NB4 (cell line): ENCODE data around the gene B3GNT7.

ENCODE experiments used
- DNase-seq: peaks from one replicate; pipeline ENCODE4 v3.0.0; 2010; ENCODE audit warnings: low read depth
- H3K4me3 ChIP-seq: one replicate; pipeline ENCODE4 v1.5.1; 2011; ENCODE audit warnings: mild to moderate bottlenecking, low read depth, low read length, moderate library complexity
- MYC ChIP-seq: IDR thresholded peaks from 2 replicates; pipeline ENCODE4 v1.6.1; 2011; ENCODE audit warnings: low read depth, low read length
- POLR2A ChIP-seq: IDR thresholded peaks from 2 replicates; pipeline ENCODE4 v1.6.1; 2011; ENCODE audit warnings: mild to moderate bottlenecking; ENCODE audit not compliant: insufficient read length; ENCODE audit errors: extremely low read depth
- TF ChIP-seq, protein P1 (sequence below): IDR thresholded peaks from one replicate; pipeline ENCODE4 v1.5.1; 2012; ENCODE audit warnings: low read depth, low read length
- TF ChIP-seq, protein P2 (sequence below): IDR thresholded peaks from 2 replicates; pipeline ENCODE4 v1.6.1; 2011; ENCODE audit warnings: low read depth, low read length

Gene B3GNT7

DNA sequence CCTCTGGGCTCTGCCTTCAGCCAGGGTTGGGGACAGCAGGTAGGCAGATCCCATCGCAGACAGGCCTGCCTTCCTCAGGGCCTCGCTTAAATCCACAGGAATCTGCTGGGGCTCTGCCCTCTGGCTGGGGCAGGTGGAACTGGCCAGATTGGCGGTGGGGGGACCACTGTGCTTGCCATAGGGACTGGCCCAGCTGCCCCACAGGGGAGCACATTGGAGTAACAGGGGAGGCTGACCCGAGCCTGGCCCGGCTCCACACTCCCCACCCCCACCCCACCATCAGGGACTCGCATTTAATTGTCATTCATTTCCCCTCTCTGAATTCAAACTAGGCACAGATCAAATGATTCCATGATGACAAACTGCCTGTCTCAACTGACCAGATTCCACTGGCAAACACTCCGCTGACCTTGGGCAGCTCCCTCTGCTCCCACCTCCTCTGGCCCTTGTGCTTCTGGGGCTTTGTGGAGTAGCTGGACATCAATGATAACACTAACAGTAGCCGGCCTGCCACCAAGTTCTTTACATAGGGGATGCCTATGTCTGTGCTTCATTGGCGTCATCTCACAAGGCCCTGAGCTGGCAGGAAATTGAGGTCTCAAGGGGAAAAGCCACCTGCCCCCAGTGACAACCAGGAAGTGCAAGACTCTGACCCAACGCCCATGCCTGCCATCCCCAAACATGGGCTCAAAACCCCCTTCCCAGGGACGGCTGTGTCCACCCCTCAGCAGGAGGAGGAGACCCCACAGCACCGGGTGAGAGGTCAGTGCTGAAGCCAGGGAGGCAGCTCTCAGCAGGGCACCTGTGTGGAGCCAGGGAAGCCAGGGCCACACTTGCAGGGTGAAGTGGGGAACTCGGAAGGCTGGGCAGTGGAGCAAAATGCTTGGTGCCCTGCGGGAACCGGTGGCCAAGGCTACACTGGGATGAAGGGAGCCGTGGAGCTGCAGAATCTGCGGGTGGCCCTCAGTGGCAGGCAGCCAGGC, 2.1 kb upstream of the B3GNT7 start:
- peak; percentile 85 for DNase-seq
- H3K4me3 ChIP-seq, result no peak overlapping the region
- TF ChIP-seq, protein P1, sequence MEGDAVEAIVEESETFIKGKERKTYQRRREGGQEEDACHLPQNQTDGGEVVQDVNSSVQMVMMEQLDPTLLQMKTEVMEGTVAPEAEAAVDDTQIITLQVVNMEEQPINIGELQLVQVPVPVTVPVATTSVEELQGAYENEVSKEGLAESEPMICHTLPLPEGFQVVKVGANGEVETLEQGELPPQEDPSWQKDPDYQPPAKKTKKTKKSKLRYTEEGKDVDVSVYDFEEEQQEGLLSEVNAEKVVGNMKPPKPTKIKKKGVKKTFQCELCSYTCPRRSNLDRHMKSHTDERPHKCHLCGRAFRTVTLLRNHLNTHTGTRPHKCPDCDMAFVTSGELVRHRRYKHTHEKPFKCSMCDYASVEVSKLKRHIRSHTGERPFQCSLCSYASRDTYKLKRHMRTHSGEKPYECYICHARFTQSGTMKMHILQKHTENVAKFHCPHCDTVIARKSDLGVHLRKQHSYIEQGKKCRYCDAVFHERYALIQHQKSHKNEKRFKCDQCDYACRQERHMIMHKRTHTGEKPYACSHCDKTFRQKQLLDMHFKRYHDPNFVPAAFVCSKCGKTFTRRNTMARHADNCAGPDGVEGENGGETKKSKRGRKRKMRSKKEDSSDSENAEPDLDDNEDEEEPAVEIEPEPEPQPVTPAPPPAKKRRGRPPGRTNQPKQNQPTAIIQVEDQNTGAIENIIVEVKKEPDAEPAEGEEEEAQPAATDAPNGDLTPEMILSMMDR, result peak; percentile 21
- no peak for TF ChIP-seq POLR2A
- TF ChIP-seq, protein P2, sequence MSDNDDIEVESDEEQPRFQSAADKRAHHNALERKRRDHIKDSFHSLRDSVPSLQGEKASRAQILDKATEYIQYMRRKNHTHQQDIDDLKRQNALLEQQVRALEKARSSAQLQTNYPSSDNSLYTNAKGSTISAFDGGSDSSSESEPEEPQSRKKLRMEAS, result peak; percentile 25; the same call in 1 of the 2 replicates
- TF ChIP-seq MYC, result 0 out of 2 replicates have a peak, but pooled peaks have one; percentile 21

- TF ChIP-seq, protein P1, result peak; percentile 7
- no peak for TF ChIP-seq MYC
- peak; percentile 37 for DNase-seq
- no peak overlapping the region for H3K4me3 ChIP-seq
Measured at GRCh38 chr2:231394211-231395141, 1.0 kb upstream of the B3GNT7 start.

- DNase-seq, result no peak
- H3K4me3 ChIP-seq, result no peak overlapping the region
- TF ChIP-seq MYC (no peak), POLR2A (no peak)
- TF ChIP-seq, protein P1, result no peak
- TF ChIP-seq, protein P2, result no peak
Measured at GRCh38 chr2:231396058-231396821, 730 bp downstream of the B3GNT7 start.

DNA sequence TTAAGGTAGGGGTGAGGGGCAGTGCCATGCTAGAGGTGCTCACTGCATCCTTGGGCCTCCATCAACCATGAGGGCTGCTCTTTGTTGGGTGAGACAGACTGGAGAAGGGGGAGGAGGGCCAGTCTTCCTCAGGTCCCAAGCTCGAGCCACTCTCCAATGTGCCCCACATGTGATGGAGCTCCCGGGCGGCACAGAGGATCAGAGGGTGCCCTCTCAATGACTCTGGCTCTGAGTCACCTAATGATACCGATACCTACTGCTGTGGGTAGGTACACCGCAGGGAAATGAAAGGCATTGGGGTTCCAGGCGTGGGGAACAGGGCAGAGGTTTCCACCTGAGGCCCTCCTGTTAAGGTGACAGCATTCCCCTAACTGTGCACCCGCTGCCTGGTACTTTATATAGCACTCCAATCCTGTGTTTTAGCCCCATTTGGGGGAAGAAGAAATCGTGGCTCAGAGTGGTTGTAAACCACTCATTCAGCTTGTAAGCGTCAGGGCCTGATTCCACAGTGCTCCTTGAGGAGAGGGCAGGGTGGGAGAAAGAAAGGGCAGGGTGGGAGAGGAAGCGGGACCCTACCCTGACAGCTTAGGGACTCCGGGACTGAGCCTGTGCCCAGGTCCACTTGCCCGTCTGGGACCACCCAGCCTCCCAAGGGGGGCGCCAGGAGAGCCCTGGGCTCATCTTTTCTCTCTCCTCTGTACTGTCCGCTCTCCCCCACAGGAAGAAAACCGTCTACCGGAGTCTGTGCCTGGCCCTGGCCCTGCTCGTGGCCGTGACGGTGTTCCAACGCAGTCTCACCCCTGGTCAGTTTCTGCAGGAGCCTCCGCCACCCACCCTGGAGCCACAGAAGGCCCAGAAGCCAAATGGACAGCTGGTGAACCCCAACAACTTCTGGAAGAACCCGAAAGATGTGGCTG, 1.8 kb downstream of the B3GNT7 start:
- no peak for TF ChIP-seq MYC
- TF ChIP-seq, protein P2, result no peak
- no peak for TF ChIP-seq POLR2A
- TF ChIP-seq, protein P1, result no peak
- no peak overlapping the region for H3K4me3 ChIP-seq
- DNase-seq, result no peak

- H3K4me3 ChIP-seq, result no peak overlapping the region
- TF ChIP-seq, protein P1, result no peak
- no peak for TF ChIP-seq MYC
- TF ChIP-seq, protein P2, result no peak
- TF ChIP-seq POLR2A, result no peak
- no peak for DNase-seq
Measured at GRCh38 chr2:231397928-231398294, 2.4 kb downstream of the B3GNT7 start.
